HEK293 (cell line): ENCODE results near the gene AMBRA1.
A peak's percentile ranks its signal among the peaks of the same experiment; 100 is the strongest.

Source experiments
- CTCF ChIA-PET: fragments of 350-600 bp; formaldehyde crosslinking; extraction: SDS; loops from one replicate; lab custom pipeline; 2021; ENCODE audit warnings: antibody characterized with exemption; lab: Yijun Ruan, JAX
- POLR2A ChIA-PET: fragments of 300-600 bp; formaldehyde crosslinking; extraction: SDS; loops from one replicate; lab custom pipeline; 2020; ENCODE audit warnings: antibody characterized with exemption, inconsistent platforms; lab: Yijun Ruan, JAX
- H3K27ac ChIP-seq: fragments of 200-500 bp; sonication (Bioruptor generic); 2 replicates; pipeline ENCODE4 v1.5.1; 2014; ENCODE audit warnings: low read depth, low read length, control low read depth, inconsistent platforms; ENCODE audit errors: extremely low read depth
- H3K36me3 ChIP-seq, 2 experiments: fragments of 200-500 bp in 1 of 2; sonication (Bioruptor generic) in 1 of 2; 1 replicate in 1 of 2; 2 replicates in 1 of 2; pipeline ENCODE4 v1.5.1; 2014 to 2017; ENCODE audit warnings: inconsistent platforms in 2 of 2, low read length in 2 of 2; ENCODE audit not compliant: control insufficient read depth in 2 of 2, insufficient read depth in 1 of 2
- H3K4me1 ChIP-seq: fragments of 200-500 bp; sonication (Bioruptor generic); 2 replicates; pipeline ENCODE4 v1.5.1; 2014; ENCODE audit warnings: mild to moderate bottlenecking, low read length, inconsistent platforms; ENCODE audit not compliant: control insufficient read depth, insufficient read depth
- H3K4me3 ChIP-seq: 2 replicates; pipeline ENCODE4 v1.5.1; 2011; ENCODE audit warnings: low read depth, mild to moderate bottlenecking, control low read depth, low read length, moderate library complexity
- H3K9me3 ChIP-seq: fragments of 200-500 bp; sonication (Bioruptor generic); 2 replicates; pipeline ENCODE4 v1.5.1; 2014; ENCODE audit warnings: low read depth, low read length, inconsistent platforms; ENCODE audit not compliant: control insufficient read depth, insufficient read depth
- EGR2 ChIP-seq: fragments of 450-650 bp; formaldehyde crosslinking; IDR thresholded peaks from 2 replicates; pipeline ENCODE4 v1.5.1; 2016; ENCODE audit warnings: low read depth, missing biosample characterization, missing genetic modification characterization
- GLI4 ChIP-seq: fragments of 450-650 bp; formaldehyde crosslinking; IDR thresholded peaks from 2 replicates; pipeline ENCODE4 v1.5.1; 2016; ENCODE audit warnings: missing biosample characterization, missing genetic modification characterization
- KLF1 ChIP-seq: fragments of 450-650 bp; formaldehyde crosslinking; IDR thresholded peaks from 2 replicates; pipeline ENCODE4 v1.5.1; 2016; ENCODE audit warnings: missing biosample characterization, missing genetic modification characterization
- PATZ1 ChIP-seq: fragments of 450-650 bp; formaldehyde crosslinking; IDR thresholded peaks from 2 replicates; pipeline ENCODE4 v1.5.1; 2016; ENCODE audit warnings: missing biosample characterization, missing genetic modification characterization
- RBAK ChIP-seq: fragments of 450-650 bp; formaldehyde crosslinking; IDR thresholded peaks from 2 replicates; pipeline ENCODE4 v1.5.1; 2016; ENCODE audit warnings: missing biosample characterization, missing genetic modification characterization
- TRIM28 ChIP-seq: IDR thresholded peaks from 2 replicates; pipeline ENCODE4 v1.6.1; 2011; ENCODE audit warnings: low read length, control low read depth, borderline replicate concordance
- ZBTB20 ChIP-seq: fragments of 450-650 bp; formaldehyde crosslinking; IDR thresholded peaks from 2 replicates; pipeline ENCODE4 v1.5.1; 2016; ENCODE audit warnings: missing biosample characterization, missing genetic modification characterization
- ZFHX2 ChIP-seq: fragments of 450-650 bp; formaldehyde crosslinking; conservative IDR thresholded peaks from 2 replicates; pipeline ENCODE4 v1.5.1; 2016; ENCODE audit warnings: missing biosample characterization, missing genetic modification characterization
- ZNF133 ChIP-seq: fragments of 450-650 bp; formaldehyde crosslinking; IDR thresholded peaks from 2 replicates; pipeline ENCODE4 v1.5.1; 2016; ENCODE audit warnings: missing biosample characterization, missing genetic modification characterization
- ZNF138 ChIP-seq: fragments of 450-650 bp; formaldehyde crosslinking; IDR thresholded peaks from 2 replicates; pipeline ENCODE4 v1.5.1; 2016; ENCODE audit warnings: missing biosample characterization, missing genetic modification characterization, borderline replicate concordance
- ZNF23 ChIP-seq: fragments of 450-650 bp; formaldehyde crosslinking; IDR thresholded peaks from 2 replicates; pipeline ENCODE4 v1.5.1; 2016; ENCODE audit warnings: missing biosample characterization, missing genetic modification characterization, borderline replicate concordance
- ZNF302 ChIP-seq: fragments of 450-650 bp; formaldehyde crosslinking; IDR thresholded peaks from 2 replicates; pipeline ENCODE4 v1.5.1; 2016; ENCODE audit warnings: missing biosample characterization, missing genetic modification characterization, low read depth
- ZNF335 ChIP-seq: fragments of 450-650 bp; formaldehyde crosslinking; conservative IDR thresholded peaks from 2 replicates; pipeline ENCODE4 v1.5.1; 2016; ENCODE audit warnings: missing biosample characterization, missing genetic modification characterization
- ZNF423 ChIP-seq: fragments of 450-650 bp; formaldehyde crosslinking; IDR thresholded peaks from 2 replicates; pipeline ENCODE4 v1.5.1; 2016; ENCODE audit warnings: missing biosample characterization, missing genetic modification characterization
- ZNF514 ChIP-seq: fragments of 450-650 bp; formaldehyde crosslinking; IDR thresholded peaks from 2 replicates; pipeline ENCODE4 v1.5.1; 2016; ENCODE audit warnings: missing biosample characterization, missing genetic modification characterization
- ZNF521 ChIP-seq: fragments of 450-650 bp; formaldehyde crosslinking; IDR thresholded peaks from 2 replicates; pipeline ENCODE4 v1.5.1; 2017; ENCODE audit warnings: missing biosample characterization, mild to moderate bottlenecking, missing genetic modification characterization
- ZNF571 ChIP-seq: fragments of 450-650 bp; formaldehyde crosslinking; IDR thresholded peaks from 2 replicates; pipeline ENCODE4 v1.5.0; 2017; ENCODE audit warnings: missing biosample characterization, missing genetic modification characterization
- ZNF623 ChIP-seq: fragments of 450-650 bp; formaldehyde crosslinking; IDR thresholded peaks from 2 replicates; pipeline ENCODE4 v1.5.1; 2016; ENCODE audit warnings: missing biosample characterization, missing genetic modification characterization
- ZNF660 ChIP-seq: fragments of 450-650 bp; IDR thresholded peaks from 2 replicates; pipeline ENCODE4 v1.5.1; 2018; ENCODE audit warnings: missing biosample characterization, mild to moderate bottlenecking, missing genetic modification characterization
- ZNF837 ChIP-seq: fragments of 450-650 bp; formaldehyde crosslinking; IDR thresholded peaks from 2 replicates; pipeline ENCODE4 v1.5.1; 2016; ENCODE audit warnings: missing biosample characterization, missing genetic modification characterization
- TF ChIP-seq, protein P1 (sequence below): fragments of 450-650 bp; formaldehyde crosslinking; conservative IDR thresholded peaks from 2 replicates; pipeline ENCODE4 v1.5.1; 2016; ENCODE audit warnings: low read depth, missing biosample characterization, missing genetic modification characterization
- TF ChIP-seq, protein P2 (sequence below): fragments of 450-650 bp; formaldehyde crosslinking; IDR thresholded peaks from 2 replicates; pipeline ENCODE4 v1.5.1; 2016; ENCODE audit warnings: missing biosample characterization, missing genetic modification characterization
- TF ChIP-seq, protein P3 (sequence below): fragments of 450-650 bp; formaldehyde crosslinking; IDR thresholded peaks from 2 replicates; pipeline ENCODE4; 2016; ENCODE audit warnings: missing biosample characterization, missing genetic modification characterization

The AMBRA1 gene

GRCh38 chr11:46353698-46354097 lies 240.1 kb downstream of the AMBRA1 start:
- no peaks in the 10 kb centered on the region for H3K9me3 ChIP-seq
- H3K4me3 ChIP-seq = no peak overlapping the region
- H3K36me3 ChIP-seq = peaks cover 0 to 26% of the 10 kb centered on the region in 2 experiments; a peak in 1 of 3 replicates
- TF ChIP-seq, protein P1, sequence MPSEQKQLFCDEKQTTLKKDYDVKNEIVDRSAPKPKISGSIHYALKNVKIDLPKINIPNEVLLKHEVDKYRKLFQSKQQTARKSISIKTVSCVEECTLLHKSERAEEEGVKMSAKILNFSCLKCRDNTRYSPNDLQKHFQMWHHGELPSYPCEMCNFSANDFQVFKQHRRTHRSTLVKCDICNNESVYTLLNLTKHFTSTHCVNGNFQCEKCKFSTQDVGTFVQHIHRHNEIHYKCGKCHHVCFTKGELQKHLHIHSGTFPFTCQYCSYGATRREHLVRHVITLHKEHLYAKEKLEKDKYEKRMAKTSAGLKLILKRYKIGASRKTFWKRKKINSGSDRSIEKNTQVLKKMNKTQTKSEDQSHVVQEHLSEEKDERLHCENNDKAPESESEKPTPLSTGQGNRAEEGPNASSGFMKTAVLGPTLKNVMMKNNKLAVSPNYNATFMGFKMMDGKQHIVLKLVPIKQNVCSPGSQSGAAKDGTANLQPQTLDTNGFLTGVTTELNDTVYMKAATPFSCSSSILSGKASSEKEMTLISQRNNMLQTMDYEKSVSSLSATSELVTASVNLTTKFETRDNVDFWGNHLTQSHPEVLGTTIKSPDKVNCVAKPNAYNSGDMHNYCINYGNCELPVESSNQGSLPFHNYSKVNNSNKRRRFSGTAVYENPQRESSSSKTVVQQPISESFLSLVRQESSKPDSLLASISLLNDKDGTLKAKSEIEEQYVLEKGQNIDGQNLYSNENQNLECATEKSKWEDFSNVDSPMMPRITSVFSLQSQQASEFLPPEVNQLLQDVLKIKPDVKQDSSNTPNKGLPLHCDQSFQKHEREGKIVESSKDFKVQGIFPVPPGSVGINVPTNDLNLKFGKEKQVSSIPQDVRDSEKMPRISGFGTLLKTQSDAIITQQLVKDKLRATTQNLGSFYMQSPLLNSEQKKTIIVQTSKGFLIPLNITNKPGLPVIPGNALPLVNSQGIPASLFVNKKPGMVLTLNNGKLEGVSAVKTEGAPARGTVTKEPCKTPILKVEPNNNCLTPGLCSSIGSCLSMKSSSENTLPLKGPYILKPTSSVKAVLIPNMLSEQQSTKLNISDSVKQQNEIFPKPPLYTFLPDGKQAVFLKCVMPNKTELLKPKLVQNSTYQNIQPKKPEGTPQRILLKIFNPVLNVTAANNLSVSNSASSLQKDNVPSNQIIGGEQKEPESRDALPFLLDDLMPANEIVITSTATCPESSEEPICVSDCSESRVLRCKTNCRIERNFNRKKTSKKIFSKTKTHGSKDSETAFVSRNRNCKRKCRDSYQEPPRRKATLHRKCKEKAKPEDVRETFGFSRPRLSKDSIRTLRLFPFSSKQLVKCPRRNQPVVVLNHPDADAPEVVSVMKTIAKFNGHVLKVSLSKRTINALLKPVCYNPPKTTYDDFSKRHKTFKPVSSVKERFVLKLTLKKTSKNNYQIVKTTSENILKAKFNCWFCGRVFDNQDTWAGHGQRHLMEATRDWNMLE (tag by site-specific recombination) = no peak
- TF ChIP-seq GLI4 (tag by site-specific recombination) = no peak
- TF ChIP-seq, protein P2, sequence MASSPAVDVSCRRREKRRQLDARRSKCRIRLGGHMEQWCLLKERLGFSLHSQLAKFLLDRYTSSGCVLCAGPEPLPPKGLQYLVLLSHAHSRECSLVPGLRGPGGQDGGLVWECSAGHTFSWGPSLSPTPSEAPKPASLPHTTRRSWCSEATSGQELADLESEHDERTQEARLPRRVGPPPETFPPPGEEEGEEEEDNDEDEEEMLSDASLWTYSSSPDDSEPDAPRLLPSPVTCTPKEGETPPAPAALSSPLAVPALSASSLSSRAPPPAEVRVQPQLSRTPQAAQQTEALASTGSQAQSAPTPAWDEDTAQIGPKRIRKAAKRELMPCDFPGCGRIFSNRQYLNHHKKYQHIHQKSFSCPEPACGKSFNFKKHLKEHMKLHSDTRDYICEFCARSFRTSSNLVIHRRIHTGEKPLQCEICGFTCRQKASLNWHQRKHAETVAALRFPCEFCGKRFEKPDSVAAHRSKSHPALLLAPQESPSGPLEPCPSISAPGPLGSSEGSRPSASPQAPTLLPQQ (tag by site-specific recombination) = 0 out of 2 replicates have a peak, but pooled peaks have one; percentile 19
- TF ChIP-seq ZNF623 (tag by site-specific recombination) = no peak
- no peak for TF ChIP-seq ZNF23 (tag by site-specific recombination)
- no peak for TF ChIP-seq ZNF335
- TF ChIP-seq EGR2 (tag by site-specific recombination) = peak; percentile 98
- no peak for TF ChIP-seq ZNF133 (tag by site-specific recombination)
- no peak for TF ChIP-seq KLF1 (tag by site-specific recombination)
- no peak for TF ChIP-seq ZNF423
- TF ChIP-seq ZNF302 (tag by site-specific recombination) = no peak
- TF ChIP-seq TRIM28 = no peak
- TF ChIP-seq, protein P3, sequence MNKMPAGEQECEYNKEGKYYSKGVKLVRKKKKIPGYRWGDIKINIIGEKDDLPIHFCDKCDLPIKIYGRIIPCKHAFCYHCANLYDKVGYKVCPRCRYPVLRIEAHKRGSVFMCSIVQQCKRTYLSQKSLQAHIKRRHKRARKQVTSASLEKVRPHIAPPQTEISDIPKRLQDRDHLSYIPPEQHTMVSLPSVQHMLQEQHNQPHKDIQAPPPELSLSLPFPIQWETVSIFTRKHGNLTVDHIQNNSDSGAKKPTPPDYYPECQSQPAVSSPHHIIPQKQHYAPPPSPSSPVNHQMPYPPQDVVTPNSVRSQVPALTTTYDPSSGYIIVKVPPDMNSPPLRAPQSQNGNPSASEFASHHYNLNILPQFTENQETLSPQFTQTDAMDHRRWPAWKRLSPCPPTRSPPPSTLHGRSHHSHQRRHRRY (tag by site-specific recombination) = no peak
- TF ChIP-seq ZNF138 (tag by site-specific recombination) = no peak
- no peak for TF ChIP-seq ZNF514 (tag by site-specific recombination)
- TF ChIP-seq ZNF571 = no peak
- no peak for TF ChIP-seq ZBTB20 (tag by site-specific recombination)
- no peak for TF ChIP-seq ZNF521 (tag by site-specific recombination)
- TF ChIP-seq PATZ1 (tag by site-specific recombination) = no peak
- TF ChIP-seq RBAK = no peak
- no peak for TF ChIP-seq ZNF660
- no peak for TF ChIP-seq ZNF837 (tag by site-specific recombination)
- peak; percentile 99 for TF ChIP-seq ZFHX2 (tag by site-specific recombination)
- TF ChIP-seq, all 188 proteins: peak for 3
- no peaks in the 10 kb centered on the region; the same call in 1 of the 2 replicates for H3K4me1 ChIP-seq
- H3K27ac ChIP-seq = no peak overlapping the region
- CTCF ChIA-PET = interaction anchor here (0.7 to 10.0 kb wide), 6 partner anchors 13 to 904 kb away, joined by 3 to 98 read pairs (median 6); partner anchors contain the start of genes CHRM4 and NR1H3
- POLR2A ChIA-PET = no interaction called here
